HL-60 (cell line): Measurements from ENCODE around the gene ARHGEF4.

ENCODE experiments used
- CTCF ChIP-seq: IDR thresholded peaks from one replicate; pipeline ENCODE4 v1.5.1; 2011; ENCODE audit warnings: low read length, control low read depth, inconsistent platforms; ENCODE audit not compliant: insufficient read depth
- GABPA ChIP-seq: IDR thresholded peaks from 2 replicates; pipeline ENCODE4 v1.6.1; 2012; ENCODE audit warnings: low read depth
- POLR2AphosphoS5 ChIP-seq: IDR thresholded peaks from 2 replicates; pipeline ENCODE4 v1.6.1; 2012; ENCODE audit warnings: low read depth
- SPI1 ChIP-seq: IDR thresholded peaks from 2 replicates; pipeline ENCODE4 v1.6.1; 2012; ENCODE audit warnings: low read depth, mild to moderate bottlenecking, borderline replicate concordance

GRCh38 chr2:130798472-130799218 lies 38.1 kb upstream of the ARHGEF4 start:
- TF ChIP-seq CTCF (no peak), SPI1 (no peak), GABPA (no peak), POLR2AphosphoS5 (no peak)
